GM19239 (cell line): ENCODE results near the gene VPS18.
"Not testable (repeated sequence)": the region's sequence is repeated elsewhere in the genome, so short reads cannot be mapped to it uniquely, and the experiment has no call there.

ENCODE experiments used
- DNase-seq: peaks from one replicate; pipeline ENCODE4 v3.0.0; 2011; ENCODE audit warnings: low spot score; ENCODE audit not compliant: insufficient read length
- FAIRE-seq: peaks from 2 replicates; lab custom pipeline; 2011; peaks lifted over from hg19 to GRCh38; lab: Jason Lieb, UNC

The VPS18 gene, protein sequence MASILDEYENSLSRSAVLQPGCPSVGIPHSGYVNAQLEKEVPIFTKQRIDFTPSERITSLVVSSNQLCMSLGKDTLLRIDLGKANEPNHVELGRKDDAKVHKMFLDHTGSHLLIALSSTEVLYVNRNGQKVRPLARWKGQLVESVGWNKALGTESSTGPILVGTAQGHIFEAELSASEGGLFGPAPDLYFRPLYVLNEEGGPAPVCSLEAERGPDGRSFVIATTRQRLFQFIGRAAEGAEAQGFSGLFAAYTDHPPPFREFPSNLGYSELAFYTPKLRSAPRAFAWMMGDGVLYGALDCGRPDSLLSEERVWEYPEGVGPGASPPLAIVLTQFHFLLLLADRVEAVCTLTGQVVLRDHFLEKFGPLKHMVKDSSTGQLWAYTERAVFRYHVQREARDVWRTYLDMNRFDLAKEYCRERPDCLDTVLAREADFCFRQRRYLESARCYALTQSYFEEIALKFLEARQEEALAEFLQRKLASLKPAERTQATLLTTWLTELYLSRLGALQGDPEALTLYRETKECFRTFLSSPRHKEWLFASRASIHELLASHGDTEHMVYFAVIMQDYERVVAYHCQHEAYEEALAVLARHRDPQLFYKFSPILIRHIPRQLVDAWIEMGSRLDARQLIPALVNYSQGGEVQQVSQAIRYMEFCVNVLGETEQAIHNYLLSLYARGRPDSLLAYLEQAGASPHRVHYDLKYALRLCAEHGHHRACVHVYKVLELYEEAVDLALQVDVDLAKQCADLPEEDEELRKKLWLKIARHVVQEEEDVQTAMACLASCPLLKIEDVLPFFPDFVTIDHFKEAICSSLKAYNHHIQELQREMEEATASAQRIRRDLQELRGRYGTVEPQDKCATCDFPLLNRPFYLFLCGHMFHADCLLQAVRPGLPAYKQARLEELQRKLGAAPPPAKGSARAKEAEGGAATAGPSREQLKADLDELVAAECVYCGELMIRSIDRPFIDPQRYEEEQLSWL

DNA sequence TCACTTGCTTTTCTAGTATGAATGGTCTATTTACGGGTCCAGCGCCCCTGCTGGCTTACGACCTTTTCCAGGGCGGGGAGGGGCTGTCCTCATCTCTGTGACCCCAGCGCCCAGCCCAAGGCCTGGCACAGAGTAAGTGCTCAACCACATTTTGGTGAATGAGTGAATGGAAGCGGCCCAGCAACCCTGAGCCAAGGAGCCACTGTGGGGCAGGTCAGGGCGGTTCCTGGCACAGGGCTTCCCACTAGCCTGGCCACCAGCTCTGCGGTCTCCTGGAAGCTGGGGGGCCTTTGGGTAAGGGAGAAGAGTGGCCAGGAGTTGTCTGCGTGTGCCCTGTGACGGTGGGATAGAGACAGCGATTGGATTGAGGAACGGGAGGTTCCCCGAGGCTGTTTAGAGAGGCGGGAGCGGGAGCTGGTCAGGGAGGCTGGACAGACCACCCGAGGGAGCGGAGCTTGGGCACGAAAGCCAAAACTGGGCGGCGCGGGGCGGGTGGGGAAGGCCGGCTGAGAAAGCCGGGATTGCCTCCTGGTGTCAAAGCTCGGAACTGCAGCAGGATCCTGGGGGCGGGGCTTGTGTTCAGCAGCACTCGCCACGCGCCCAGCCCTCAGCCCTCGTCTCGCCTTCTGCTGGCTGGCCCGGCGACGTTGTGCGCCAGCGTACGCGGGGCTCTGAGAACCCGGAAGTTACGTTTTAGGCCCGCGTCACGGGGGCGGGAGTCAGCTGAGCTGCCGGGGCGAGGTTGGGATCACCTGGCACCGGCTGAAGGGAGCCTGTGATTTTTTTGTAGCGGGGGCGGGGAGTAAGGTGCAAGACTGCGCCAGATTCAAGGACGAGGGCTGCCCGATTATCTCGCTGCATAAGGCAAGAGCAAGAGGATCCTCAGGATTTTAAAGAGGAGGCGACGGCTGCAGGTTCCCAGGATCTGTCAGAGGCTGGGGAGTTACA, at the start of gene VPS18:
Gene VPS18, plus strand, starts transcription at position 718 of the 948 bp plus-strand sequence. CDS start 319 bp downstream, outside the sequence.
- FAIRE-seq: peak; percentile 97
- peak; percentile 91 for DNase-seq

DNA sequence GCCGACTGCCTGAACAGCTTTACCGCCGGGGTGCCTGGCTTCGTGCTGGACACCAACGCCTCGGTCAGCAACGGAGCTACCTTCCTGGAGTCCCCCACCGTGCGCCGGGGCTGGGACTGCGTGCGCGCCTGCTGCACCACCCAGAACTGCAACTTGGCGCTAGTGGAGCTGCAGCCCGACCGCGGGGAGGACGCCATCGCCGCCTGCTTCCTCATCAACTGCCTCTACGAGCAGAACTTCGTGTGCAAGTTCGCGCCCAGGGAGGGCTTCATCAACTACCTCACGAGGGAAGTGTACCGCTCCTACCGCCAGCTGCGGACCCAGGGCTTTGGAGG, 49.6 kb upstream of the VPS18 start:
- no peak for FAIRE-seq
- DNase-seq: peak; percentile 63

DNA sequence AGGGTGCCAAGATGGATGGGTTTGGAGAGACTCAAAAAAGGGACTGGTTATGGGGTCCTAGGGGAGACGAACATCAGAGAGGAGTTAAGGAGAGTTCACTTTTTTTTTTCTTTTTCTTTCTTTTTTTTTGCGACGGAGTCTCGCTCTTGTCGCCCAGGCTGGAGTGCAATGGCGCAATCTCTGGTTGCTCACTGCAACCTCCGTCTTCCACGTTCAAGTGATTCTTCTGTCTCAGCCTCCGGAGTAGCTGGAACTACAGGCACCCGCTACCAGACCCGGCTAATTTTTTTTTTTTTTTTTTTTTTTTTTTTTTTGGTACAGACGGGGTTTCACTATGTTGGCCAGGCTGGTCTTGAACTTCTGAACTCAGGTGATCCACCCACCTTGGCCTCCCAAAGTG, 49.2 kb upstream of the VPS18 start:
- DNase-seq (no peak), FAIRE-seq (no peak)

DNA sequence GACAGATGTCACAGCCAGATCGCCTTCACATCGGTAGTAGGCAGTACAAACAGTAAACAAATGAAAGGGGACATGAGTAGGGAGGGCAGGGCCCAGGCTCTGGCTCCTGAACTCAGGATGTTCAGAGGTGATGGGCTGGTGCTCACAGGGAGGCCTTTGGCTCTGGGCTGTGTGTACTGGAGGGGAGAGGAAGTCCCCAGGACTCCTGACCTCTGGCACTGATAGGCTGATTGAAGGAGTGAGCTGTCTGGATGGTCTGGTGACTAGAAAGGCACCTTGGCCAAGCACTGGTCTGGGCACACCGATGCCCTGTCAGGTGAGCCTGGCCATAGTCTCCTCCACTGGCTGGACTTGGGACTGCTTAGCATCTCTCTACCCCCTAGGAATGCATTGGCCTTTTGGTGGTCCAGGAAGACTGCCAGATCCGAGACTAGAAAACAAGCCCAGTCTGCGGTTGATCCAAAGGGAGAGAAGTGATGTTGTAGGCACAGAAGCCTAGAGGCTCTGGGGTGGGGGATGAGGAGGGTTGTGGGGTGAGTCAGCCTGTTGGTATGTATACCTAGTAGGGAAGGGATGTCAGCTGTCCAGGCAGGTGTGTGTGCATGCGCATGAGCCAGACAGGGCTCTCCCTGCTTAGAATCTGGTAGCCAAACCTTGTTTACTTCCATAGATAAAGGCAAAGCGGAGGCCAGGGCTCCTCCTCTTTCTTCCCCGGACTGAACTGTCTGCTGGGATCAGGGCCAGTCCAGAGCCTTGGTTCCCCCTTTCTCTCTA, 48.6 kb upstream of the VPS18 start:
- DNase-seq: no peak
- no peak for FAIRE-seq

DNA sequence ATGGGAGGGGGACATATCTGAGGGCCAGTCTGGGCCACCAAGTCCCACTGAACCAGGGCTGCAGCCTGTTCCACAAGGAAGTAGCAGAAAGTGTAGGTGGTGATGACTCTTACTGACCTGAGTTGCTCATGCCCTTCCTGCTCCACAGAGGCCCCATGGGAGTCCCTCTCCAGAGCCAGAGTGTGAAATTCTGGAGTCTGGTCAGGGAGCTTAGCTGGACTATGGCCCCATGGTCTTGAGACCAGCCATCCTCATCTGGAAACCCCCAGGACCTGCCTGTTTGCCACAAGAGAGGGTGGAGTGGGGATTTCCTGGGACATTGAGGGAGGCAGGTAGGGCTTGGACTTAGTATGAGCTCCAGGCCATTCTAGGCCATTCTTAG, 47.4 kb upstream of the VPS18 start:
- DNase-seq (no peak), FAIRE-seq (no peak)

DNA sequence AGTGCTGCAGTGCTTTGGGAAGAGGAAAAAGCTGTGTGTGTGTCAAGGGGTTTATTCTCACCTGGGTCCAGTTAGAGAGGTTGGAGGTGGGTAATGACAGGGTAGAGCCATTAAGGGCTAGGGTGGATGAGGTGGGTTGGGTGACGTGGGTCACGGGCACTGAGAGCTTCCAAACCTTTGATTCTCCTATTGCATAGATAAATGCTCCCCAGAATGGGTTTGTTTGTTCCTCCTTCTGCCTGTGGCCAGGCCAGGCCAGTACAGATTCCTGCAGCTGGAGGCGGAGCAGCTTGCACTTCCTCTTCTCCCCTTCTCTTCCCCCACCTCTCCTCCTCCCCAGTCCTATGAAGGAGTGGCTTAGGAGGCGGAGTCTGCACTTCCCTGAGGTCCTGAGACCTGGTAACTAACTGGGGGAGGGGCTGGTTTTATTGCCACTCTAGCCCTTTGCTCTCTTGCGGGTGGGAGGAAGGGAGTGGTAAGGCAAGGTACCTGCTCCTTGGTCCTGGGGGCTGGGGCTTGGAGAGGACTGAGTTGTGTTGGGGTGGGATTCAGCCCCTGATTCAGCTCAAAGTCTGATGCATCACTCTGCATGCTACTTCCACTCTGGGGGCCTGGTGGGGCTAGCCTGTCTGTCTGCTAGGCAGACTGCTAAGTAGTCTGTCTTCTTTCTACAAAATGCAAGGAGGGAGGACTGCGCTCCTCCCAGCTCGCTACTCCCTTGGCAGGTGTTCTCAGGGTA, 46.9 kb upstream of the VPS18 start:
- DNase-seq: peak; percentile 75
- FAIRE-seq: peak; percentile 94

DNA sequence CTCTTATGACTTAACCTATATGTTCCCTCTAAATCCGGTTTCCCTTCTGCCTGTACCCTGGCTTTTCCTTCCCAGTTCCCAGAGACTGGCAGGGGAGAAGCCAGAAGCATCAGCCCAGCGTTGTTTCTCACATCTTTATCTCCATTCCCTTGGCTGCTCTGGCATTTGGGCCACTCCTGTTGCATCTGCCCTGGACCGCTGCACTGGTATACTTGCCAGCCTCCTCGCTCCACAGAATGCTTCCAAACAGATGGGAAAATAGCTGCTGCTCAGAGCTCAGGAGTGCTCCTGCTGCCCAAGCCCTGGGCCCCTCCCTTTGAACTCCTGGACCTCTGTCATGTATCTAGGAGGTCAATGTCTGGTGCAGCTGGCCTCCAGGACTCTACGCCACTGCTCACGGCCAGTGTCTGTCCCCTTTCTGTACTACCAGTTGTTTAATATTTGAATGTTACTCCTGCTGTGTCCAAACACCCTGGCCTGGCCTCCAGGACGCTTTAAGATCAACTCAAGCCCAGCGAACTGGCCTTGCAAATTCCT, 43.6 kb upstream of the VPS18 start:
- FAIRE-seq: no peak
- no peak for DNase-seq

DNA sequence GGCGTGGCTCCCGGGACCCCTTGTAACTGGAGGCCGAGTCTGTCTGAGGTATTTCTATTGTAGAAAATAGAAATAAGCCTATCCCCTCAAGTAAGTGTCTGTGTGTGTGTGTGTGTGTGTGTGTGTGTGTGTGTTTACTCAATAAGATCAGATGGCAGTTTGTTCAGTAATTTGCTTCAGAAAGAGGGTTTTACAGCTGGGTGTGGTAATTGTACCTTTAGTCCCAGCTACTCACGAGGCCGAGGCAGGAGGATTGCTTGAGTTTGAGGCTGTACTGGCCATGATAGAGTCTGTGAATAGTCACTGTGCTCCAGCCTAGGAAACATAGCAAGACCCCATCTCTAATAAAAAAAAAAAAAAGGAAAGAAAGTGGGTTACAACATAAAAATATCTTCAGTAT, 41.7 kb upstream of the VPS18 start:
- DNase-seq (no peak), FAIRE-seq (no peak)

DNA sequence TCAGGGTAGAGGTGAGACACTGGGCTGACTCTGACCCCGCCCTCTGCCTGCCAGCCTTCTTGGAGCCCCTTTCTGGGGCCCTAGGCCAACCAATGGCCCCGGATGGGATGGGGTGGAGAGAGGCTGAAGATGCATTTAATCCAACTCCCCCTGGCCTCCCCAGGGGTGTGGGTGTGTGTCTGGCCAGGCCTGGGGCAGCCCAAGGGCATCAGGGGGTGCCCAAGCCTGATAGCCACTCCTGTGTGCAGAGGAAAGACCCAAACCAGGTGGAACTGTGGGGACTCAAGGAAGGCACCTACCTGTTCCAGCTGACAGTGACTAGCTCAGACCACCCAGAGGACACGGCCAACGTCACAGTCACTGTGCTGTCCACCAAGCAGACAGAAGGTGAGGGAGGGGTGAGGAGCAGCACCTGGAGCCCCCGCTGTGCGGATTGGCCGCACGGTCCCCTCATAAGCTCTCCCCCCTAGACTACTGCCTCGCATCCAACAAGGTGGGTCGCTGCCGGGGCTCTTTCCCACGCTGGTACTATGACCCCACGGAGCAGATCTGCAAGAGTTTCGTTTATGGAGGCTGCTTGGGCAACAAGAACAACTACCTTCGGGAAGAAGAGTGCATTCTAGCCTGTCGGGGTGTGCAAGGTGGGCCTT, 40.9 kb upstream of the VPS18 start:
- FAIRE-seq (no peak), DNase-seq (no peak)

DNA sequence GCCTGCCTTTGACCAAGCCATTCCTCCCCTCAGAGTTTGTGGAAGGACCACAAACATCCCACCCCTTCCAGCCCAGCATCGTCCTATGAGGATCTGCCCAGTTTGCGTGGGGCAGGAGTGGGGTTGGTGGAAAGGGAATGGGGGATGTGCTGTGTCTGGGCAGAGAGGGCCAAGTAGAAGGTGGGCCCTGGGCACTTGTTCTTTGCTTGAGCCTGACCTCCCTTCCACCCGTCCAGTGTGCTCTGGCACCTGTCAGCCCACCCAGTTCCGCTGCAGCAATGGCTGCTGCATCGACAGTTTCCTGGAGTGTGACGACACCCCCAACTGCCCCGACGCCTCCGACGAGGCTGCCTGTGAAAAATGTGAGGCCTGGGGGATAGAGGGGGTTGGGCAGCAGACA, 40.1 kb upstream of the VPS18 start:
- no peak for DNase-seq
- FAIRE-seq: no peak

DNA sequence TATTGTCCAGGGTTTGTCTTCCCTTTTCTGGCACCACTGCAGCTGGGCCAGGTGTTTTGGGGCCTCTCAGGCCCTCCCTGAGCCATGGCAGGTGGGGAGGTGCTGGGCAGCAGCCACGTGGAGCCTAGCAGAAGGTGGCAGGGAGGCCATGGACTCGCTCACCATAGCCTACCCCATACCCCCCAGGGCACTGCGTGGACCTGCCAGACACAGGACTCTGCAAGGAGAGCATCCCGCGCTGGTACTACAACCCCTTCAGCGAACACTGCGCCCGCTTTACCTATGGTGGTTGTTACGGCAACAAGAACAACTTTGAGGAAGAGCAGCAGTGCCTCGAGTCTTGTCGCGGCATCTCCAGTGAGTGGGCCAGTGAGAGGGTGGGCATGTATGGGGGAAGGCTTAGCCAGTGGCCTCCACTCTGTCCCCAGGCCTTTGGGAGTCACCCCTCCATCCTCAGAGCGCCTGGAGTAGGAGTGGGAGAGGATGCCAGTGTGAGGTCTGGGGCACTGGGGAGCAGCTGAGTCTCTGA, 38.5 kb upstream of the VPS18 start:
- FAIRE-seq: no peak
- DNase-seq: no peak

DNA sequence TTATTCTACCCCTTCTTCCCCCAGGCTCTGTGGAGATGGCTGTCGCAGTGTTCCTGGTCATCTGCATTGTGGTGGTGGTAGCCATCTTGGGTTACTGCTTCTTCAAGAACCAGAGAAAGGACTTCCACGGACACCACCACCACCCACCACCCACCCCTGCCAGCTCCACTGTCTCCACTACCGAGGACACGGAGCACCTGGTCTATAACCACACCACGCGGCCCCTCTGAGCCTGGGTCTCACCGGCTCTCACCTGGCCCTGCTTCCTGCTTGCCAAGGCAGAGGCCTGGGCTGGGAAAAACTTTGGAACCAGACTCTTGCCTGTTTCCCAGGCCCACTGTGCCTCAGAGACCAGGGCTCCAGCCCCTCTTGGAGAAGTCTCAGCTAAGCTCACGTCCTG, 37.5 kb upstream of the VPS18 start:
- no peak for DNase-seq
- no peak for FAIRE-seq

DNA sequence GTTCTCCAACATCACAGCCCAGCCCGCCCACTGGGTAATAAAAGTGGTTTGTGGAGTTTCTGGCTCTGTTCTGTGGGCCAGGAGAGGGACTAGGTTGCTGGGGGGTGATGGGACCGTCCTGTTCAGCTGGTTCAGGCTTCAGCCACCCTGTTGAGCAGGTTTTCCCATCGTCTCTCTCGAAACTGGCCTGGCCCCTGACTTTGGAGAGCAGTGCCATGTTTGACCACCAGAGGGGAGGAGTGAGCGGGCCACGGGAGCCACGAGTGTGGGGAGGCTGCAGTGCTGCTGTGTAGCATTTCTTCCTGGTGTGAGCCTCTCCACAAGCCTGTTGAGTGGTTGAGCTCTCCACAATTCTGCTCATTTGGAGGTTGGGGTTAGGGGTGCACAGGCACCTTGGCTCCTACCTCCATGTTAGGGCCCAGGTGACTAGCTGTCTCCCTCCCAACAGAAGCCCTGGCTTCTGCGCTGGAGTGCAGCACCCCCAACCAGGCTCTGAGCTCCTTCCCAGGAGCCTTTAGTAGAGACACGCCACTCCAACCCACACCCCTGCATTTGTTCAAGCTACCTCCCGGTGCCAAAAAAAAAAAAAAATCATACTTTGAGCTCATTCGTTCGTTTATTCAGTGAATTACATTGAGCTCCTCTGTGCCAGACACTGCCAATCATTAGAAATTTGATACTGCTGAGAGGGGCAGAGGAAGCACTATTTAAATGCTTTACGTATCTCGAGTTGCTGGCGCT, 36.5 kb upstream of the VPS18 start:
- FAIRE-seq (peak; percentile 95), DNase-seq (peak; percentile 88)

DNA sequence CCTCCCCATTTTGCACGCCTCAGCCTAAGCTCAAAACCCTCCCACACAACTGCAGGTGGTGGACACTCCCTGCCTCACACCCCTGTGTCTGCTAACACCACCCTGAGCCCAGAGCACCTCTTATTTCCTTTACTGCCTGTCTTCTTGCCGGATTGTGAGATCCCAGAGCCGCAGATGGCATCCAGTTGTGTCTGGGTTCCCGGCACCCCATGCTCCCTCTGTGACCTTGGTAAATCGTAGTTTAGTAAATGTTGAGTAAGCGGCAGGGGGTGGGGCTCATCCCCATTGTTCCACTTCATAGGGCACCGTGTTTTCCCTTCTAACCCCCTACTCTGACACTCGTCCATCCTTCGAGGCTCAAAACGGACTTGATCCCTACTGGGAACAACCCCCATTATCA, 35.5 kb upstream of the VPS18 start:
- FAIRE-seq: no peak

DNA sequence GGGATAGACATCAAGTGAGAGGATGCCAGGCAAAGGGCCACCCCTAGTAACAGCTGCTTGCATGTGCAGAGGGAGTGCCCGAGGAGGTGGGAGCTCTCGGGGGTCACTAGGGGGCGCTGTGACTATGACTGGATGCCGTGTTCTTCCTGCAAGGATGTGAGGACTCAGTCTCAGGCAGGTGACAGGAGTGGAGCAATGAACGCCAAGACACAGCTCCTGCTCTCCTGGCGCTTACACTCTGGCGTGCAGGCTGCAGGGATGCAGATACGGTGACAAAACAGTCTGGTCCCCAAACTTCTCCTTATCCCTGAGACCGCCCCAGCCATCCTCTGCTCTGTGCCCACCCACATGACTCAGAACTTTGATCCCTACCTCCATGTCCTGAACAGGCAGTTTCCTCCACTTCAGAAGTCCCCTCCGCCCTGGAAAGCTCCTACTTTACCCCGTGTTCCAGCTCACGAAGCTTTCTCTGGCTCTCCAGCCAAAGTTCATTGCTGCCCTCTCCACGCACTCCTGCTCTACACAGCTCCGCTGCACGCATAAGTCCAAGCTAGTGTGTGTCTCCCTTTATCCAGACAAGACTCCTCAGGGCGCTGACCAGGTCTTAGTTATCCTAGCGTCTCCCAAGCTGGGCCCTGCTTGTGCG, 34.9 kb upstream of the VPS18 start:
- DNase-seq (peak; percentile 80), FAIRE-seq (peak; percentile 97)

More for the DNA sequence above, 35.5 kb upstream of the VPS18 start:
- DNase-seq: no peak

DNA sequence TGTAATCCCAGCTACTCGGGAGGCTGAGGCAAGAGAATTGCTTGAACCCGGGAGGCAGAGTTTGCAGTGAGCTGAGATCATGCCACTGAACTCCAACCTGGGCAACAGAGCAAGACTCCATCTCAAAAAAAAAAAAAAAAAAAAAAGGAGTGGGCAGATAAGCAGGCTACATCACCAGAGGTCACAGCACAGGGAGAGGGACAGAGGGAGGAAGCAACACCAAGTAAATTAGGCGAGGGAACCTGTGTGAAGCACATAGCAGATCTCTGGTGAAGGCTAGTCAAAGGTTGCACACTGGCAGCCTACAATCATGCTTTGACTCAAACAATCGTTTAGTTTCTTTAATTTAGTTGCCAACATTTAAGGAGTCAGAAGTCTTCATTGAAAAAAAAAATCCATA, 33.1 kb upstream of the VPS18 start:
- FAIRE-seq, DNase-seq: not testable (repeated sequence)
